GM21367 (cell line): ENCODE data around the gene CS.

Experiments used
- ATAC-seq: cut with Tn5 transposase; IDR thresholded peaks from one replicate; pipeline ENCODE4 v1.9.1; 2021; ENCODE audit not compliant: unreplicated experiment

Gene CS

DNA sequence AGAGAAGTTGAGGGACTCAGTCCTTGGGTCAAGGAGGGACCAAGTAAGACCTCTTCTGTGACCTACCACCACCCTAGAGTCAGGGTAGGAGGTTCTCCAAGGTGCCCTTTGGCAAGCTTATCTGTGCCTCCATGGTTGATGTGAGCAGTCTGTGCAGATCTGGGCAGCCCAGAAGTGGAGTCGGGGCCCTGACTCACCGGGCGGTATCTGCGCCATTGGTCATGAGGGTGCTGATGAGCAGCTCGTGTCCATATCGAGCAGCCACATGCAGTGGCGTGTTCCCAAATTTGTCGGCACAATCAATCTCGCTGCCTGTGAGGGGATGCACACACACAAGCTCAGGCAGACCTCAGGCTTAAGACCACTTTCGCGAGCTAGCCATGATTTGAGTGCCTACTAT is 47.0 kb downstream of the CS start:
- no peak for ATAC-seq

DNA sequence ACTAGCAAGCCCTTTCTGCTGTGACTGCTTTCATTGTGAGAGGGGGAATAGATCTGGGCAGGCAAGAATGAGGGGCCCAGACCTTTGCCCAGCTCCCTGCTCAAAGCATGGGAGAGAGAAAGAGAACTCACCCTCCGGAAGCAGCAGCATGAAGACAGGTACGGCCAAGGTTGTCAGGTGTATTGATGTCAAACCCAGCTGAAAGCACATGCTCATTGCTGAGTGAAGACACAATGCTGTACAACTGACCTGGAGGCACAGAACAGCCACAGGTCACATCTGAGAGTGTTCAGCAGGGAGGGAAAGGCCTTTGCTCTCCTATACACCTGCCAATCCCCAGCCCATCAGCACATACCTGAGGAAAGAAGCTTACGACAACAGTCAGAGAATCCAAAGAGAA is 47.5 kb downstream of the CS start:
- ATAC-seq: no peak

DNA sequence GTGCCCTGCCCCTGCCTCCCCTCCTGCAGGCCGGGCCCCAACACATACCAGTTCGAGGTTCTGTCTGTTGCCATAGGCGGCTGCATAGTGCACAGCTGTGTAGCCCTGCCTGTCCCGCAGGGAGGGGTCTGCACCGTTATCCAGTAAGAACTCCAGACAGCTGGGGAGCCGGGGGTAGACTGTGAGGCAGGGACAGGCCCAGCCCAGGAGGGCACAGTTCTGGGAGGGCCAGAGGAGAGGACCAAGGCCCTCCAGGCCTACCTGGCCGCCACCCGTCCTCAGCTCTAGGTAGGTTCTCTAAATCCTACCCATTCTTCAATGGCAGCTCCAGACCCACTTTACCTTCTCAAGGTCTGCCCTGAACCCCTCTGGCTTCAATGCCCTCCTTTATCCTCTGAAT is 51.4 kb downstream of the CS start:
- ATAC-seq: no peak

DNA sequence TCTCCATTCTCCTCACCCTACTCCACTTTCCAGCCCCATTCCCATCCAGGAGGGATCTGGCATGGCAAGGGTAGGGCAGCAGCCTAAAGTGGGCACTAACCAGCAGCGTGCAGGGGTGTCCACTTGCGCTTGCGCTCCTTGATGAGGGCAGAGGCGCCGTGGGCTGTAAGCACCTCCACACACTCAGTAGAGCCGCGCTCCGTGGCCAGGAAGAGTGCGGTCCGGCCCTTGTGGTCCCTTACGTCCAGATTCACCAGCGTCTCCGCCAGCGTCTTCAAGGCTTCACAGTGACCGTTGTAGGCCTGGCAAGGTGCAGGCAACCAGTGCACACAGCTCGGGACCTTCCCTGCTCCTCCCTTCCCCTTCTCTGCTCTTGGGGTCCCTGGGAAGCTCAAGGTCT is 52.2 kb downstream of the CS start:
- ATAC-seq: no peak

DNA sequence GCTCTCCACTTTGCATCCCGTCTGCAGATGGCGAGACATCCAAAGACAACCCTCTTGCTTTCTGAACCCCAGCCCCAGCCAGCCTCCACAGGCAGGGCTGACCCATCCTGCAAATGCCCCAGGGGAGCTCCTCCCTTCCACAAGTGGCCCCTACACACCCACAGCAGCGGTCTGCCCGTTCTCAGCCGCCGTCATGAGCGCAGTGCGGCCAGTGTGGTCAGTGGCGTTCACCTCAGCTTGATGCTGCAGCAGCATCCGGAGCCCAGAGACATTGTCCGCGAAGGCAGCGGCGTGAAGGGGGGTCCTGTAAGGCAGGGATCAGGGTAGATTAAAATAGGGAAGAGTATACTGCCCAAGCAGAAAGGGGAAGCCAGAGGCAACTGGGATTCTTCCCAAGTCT is 55.6 kb downstream of the CS start:
- no peak for ATAC-seq

DNA sequence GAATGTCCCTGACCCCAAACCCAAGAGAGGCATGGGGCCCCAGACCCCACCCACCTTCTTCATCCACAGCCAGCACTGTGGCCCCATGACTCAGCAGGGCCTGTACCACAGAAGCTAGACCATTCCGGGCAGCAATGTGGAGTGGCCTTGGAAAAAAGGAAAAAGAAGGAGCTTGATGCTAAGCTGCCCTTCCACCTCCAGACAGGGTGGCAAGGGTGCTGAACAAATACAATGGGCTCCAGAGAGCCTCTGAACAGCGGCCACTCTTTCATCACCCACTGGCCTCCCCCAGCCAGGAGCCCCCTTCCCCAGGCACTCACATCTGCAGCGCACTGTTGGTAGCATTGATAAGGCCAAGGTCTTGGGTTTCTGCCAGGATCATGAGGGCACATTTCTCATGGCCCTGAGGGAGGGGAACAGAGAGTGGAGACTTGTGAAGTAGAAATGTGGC is 56.4 kb downstream of the CS start:
- no peak for ATAC-seq

DNA sequence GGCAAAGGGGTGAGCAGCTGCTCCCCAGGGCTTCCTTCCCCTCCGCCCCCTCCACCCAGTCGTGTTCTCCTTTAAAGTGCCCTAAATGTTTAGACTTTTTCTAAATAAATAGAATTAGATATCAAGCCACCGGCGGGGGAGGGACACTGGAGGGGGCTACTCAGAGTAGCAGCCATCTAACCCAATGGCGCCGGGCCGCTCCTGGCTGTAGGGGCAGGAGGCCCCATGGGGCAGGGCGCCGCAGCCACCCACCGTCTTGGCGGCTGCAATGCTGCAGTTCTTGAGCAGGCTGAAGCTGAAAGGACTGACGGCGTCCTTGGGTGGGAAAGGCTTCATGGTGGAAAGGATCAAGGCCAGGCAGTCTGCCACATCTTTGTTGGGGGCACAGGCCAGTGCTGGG is 57.1 kb downstream of the CS start:
- ATAC-seq: no peak

DNA sequence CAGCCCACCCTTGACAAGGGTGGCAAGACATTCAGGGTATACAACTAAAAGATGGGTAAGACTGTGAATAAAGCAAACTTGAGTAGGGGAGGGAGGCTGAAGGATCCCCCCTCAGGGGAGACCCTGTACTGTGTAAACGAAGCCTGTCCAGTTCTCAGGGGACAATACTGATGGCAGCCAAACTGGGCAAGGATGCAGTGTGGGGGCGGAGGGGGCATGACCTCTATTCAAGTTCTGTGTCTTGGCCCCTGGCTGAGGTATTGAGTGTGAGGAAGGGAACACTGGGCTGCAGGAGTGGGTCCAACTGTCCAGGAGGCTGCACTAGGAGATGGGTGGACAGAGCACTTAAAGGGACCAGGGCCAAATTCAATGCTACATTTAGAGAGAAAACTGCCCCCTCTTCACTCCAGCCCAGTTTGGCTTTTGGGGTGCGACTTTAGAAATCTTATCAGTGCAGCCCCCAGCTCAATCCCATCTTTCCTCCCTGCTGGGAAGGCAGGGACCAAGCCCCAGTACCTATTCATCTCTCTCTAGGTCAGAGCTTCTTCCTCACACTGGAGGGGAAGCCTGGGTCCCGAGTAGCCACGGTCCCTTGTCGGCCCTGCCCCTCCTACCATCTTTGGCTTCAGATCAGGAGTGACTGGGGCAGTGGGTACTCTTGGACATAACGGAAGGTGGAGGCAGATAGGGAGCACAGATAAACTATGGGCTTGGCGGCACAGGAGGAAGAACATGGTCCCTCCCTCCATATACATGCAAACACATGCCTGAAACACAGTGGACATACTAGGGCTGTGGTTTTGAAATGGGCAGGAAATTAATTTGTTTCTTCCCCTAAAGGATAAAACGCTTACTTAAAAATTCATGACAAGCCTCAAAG is 58.5 kb downstream of the CS start:
- no peak for ATAC-seq

DNA sequence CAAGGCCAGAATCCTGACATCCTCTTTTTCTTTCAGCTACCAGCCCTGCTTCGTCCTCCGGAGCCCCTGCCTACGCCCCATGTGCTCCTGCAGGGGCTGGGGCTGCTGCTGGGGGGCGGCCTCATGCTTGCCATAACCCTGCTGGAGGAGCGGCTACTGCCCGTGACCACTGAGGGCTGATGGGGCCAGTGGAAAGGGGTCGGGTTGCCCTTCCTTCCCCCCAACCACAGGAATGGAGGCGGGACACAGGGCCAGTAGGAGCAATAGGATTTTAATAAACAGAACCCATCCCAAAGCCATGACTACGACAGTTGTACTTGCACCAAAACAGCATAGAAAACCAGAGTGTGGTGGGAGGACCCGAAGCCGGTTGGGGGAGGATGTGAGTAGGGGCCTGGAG is 62.6 kb downstream of the CS start:
- no peak for ATAC-seq

DNA sequence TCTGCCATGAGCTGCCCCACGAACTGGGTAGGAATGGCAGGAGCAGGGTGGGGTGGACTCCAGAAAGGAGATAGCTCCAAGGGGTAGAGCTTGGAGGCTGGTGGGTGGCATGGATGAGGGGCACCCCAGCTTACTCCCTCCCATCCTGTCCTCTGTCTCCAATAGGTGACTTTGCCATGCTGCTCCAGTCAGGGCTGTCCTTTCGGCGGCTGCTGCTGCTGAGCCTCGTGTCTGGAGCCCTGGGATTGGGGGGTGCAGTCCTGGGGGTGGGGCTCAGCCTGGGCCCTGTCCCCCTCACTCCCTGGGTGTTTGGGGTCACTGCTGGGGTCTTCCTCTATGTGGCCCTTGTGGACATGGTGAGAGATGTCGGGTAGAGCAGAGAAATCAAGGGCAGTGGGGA is 63.1 kb downstream of the CS start:
- no peak for ATAC-seq

DNA sequence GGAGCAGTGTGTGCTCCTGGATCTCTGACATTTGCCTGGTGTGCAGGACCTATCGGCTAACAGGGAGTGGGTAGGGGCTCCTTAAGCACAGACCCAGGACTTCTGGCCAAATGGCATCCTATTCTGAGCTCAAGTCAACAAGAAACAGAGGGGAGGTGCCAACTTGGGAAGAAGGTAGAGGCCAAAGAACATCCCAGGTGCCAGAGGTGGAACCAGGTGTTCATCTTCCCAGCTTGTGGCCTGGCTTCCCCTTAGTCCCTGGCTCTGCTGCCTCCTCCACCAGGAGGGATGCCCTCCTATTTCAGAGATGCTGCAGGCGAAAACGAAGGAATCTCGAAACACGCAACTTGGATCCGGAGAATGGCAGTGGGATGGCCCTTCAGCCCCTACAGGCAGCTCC is 64.0 kb downstream of the CS start:
- no peak for ATAC-seq

DNA sequence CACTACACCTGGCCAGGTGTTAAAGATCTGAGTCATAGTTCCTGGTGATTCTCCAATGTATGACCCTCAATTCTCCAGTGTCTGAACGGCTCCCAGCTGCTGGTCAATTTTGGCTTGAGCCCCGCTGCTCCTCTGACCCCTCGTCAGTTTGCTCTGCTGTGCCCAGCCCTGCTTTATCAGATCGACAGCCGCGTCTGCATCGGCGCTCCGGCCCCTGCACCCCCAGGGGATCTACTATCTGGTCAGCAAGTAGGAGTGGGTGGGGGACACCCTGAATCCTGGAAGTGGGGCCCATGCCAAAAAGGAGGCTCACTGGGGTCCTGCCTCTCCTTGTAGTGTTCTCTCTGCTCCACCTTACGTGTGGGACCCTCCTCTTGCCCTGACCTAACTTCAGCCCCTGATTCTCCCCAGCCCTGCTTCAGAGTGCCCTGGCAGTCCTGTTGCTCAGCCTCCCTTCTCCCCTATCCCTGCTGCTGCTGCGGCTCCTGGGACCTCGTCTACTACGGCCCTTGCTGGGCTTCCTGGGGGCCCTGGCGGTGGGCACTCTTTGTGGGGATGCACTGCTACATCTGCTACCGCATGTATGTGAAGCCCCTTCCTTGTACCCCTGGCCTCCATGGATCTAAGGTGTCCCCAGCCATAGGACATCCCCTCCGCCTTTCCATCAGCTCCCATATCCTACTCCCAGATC is 65.2 kb downstream of the CS start:
- ATAC-seq: no peak

DNA sequence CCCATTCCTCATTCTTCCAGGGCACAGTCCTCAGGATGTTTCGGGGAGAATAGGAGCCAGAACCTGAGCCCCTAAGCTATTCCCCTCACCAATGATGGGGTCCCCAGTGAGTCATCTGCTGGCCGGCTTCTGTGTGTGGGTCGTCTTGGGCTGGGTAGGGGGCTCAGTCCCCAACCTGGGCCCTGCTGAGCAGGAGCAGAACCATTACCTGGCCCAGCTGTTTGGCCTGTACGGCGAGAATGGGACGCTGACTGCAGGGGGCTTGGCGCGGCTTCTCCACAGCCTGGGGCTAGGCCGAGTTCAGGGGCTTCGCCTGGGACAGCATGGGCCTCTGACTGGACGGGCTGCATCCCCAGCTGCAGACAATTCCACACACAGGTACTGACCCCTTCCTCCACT is 68.9 kb downstream of the CS start:
- no peak for ATAC-seq

DNA sequence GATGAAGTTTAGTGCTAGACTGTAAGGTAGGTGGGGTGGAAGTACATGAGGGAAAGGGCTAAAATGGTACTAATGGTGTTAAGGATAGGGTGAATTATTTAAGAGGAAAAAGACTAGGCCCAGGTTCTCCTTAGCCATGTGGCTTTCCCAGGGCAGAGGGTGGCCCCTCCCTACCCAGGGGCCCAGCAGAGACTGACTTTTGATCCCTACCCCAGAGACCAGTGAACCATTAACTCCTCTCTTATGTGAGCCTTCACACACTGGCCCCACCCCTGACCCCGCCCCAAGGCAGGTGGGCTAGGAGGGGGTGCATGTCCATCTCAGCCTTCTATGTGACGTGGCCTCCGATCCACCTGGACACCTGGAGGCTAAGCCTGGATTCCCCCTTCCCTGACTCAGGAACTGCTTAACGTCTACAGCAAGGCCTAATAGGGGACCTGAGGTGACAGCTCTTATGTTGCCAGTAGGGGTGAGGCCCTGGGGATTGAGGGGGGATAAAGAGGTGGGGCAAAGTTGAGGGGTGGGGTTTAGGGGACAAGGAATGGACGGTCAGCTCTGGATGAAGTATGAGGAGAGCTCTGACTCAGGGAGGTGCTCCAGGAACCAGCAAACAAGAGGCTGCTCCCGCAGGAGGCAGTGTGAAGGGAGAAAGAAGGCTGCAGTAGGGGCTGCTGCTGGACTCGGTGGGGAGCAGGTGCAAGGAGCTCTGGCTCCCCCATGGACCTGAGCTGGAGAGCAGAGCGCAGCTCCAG is 69.5 kb downstream of the CS start:
- no peak for ATAC-seq

DNA sequence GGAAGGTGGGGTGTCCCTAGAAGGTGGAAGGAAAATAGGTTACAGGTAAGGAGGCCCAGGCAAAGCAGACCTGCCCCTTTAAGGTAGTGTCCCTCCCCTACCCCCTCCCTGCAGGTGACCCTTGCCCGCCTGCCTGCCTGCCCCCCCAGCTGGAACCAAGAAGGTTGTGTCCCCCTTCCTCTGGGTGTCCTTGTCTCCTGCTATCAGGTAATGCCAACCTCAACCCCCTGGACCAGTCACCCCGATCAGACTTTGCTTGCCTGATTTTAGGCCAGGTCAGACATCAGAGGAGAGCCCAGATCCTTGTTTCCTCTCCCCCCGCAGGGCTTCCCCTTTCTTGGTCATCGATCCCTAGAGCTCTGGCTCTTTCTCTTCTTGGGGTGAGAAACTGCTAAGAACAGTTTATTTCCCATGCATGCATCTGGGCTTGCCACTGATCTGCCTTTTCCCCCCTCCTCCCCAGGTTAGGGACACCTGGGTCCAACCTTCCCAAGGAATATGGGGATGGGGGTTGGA is 70.2 kb downstream of the CS start, which contains the start of gene SLC39A5:
TSS of gene SLC39A5 (plus strand) at position 136 of the 516 bp plus-strand sequence. CDS start 1,224 bp downstream, outside the sequence.
- ATAC-seq: no peak

DNA sequence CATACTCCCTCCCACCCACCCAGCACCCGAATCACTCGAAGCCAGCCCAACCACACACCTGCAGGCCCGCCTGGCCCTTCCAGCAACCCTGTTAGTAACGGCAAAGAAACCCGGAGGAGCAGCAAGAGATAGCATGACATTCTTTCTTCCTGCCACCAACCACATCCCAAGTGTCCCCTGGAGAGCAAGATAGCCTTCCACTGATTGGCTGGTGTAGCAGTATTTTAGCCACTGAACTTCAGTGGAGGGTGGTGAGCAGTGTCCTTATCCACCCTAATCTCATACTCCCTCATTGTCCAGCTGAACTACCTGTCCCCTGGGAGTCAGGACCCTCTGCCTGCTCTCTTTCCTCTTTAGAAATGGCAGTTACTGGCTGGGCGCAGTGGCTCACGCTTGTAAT is 71.0 kb downstream of the CS start:
- no peak for ATAC-seq

DNA sequence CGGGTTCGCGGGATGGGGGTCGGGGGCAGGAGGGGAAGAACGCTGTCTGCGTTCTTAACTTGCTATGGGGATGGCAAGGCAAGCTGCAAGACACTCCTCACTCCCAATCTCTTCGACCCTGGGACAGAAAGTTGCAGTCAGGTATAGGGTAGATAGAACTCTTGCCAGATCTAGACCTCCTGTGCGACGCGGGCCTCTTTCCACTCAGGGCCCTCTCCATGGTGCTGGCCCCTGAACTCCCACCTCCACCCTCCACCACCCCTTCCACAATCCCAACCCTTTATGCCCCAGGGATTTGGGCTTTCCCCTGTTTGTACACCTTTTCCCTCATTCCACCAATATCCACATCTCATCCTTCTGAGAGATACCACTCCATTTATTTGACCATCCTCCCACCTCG is 75.2 kb downstream of the CS start:
- no peak for ATAC-seq

DNA sequence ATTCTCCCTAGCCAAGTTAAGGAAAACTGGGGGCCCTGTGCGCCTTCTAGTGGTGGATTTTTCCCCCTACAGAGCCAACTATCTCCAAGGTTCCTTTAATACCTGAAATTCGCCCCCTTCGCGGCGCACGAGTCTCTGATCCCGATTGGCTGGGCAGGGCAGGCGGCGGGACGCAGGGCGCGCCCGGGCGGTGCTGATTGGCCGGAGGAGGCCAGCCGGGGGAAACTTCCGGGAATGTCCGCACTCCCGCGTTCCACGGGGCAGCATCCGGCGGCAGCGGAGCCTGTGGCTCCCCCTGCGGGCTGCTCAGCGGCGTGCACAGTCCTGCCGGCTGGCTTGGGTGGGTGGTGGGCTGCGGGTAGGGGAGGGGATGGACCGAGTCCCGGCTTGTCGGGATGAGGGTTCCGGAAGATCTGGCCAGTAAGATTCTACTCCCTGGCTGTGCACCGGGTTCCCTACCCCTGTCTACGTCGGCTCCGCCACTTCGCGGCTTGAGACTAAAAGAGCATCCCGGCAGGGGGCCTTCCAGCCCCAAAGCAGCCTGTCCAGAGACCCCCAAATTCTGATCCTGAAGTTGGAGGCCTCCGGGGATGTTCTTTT is 75.9 kb downstream of the CS start, which contains the start of gene NABP2:
TSS of gene NABP2 (plus strand) at position 241 of the 600 bp plus-strand sequence. CDS start 515 bp downstream, outside the sequence.
- ATAC-seq: peak; percentile 51

DNA sequence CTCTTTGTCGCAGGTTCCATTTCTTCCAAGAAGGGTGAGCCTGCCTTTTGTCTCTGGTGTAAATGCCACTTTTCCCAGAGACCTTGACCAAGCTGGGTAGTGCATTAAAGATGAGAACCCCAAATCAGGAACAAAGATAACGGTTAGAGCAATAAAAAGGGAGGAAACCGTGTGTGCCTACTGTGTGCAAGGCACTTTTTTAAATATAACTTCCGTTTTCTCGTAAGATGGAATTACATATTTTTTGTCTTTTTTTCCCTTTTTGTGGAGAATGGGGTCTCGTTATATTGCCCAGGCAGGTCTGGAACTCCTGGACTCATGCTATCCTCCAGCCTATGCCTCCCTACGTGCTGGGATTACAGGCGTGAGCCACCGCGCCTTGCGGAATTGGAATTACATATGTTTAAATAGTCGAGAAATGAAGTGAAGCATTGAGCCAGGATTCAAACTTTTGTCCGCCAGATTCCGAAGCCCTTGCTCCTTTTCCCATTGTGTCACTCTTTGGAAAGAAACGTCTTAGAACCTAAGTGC is 76.5 kb downstream of the CS start:
- ATAC-seq: no peak

DNA sequence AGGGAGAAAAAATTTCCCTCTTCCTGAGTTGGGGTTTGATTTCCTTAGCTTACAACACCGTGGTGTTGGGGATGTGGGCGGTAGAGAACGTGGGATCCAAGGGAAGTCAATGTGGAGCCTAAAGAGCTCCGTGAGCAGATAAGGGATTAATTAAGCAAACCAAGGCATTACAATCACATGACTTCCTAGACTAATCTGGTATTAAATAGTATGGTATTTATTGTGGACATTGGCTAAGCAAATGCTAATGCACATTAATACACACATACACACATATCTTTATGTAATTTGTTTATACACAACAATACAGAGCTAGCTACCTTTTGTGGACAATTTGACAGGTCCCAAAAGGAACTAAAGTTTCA is 77.6 kb downstream of the CS start:
- ATAC-seq: no peak
